Fibroblast of mammary gland (primary cell): ENCODE results near the gene RSRC2.

ENCODE experiments used
- DNase-seq: peaks from one replicate; pipeline ENCODE4 v3.0.0-alpha.2; 2010; ENCODE audit warnings: low read depth
- H3K4me3 ChIP-seq: 2 replicates; pipeline ENCODE4 v1.5.1; 2011; ENCODE audit warnings: low read depth, mild to moderate bottlenecking, low read length, moderate library complexity; ENCODE audit not compliant: control insufficient read depth
- TF ChIP-seq, protein P1 (sequence below): conservative IDR thresholded peaks from 2 replicates; pipeline ENCODE4 v1.5.1; 2011; ENCODE audit warnings: low read depth, low read length, inconsistent platforms; ENCODE audit not compliant: control insufficient read depth, insufficient read depth

The RSRC2 gene

DNA sequence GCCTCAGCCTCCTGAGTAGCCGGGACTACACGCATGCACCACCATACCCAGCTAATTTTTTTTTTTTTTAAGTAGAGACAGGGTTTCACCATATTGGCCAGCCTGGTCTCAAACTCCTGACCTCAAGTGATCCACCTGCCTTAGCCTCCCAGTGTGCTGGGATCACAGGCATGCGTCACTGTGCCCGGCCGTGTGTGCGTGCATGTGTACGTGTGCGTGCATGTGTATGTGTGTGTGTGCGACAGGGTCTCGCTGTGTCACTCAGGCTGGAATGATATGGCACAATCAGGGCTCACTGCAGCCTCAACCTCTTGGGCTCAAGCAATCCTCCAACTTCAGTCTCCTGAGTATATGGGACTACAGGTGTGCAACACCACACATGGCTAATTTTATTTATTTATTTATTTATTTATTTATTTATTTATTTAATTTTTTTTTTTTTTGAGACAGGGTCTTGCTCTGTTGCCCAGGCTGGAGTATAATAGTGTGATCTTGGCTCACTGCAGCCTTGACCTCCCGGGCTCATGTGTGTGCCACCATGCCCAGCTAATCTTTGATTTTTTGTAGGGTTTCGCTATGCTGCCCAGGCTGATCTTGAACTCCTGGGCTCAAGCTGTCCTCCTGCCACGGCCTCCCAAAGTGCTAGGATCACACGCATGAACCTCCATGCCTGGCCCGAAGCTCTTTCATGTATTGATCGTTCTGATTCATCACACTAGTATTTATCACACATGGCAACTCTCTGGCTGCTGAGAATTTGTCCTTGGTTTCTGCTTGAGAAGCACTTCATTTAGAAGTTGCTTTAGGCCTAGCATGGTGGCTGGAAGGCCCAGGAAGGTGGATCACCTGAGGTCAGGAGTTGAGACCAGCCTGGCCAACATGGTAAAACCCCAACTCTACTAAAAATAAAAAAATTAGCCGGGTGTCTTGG is 68.4 kb downstream of the RSRC2 start:
- TF ChIP-seq, protein P1, sequence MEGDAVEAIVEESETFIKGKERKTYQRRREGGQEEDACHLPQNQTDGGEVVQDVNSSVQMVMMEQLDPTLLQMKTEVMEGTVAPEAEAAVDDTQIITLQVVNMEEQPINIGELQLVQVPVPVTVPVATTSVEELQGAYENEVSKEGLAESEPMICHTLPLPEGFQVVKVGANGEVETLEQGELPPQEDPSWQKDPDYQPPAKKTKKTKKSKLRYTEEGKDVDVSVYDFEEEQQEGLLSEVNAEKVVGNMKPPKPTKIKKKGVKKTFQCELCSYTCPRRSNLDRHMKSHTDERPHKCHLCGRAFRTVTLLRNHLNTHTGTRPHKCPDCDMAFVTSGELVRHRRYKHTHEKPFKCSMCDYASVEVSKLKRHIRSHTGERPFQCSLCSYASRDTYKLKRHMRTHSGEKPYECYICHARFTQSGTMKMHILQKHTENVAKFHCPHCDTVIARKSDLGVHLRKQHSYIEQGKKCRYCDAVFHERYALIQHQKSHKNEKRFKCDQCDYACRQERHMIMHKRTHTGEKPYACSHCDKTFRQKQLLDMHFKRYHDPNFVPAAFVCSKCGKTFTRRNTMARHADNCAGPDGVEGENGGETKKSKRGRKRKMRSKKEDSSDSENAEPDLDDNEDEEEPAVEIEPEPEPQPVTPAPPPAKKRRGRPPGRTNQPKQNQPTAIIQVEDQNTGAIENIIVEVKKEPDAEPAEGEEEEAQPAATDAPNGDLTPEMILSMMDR = no peak
- no peak overlapping the region for H3K4me3 ChIP-seq
- DNase-seq = no peak

DNA sequence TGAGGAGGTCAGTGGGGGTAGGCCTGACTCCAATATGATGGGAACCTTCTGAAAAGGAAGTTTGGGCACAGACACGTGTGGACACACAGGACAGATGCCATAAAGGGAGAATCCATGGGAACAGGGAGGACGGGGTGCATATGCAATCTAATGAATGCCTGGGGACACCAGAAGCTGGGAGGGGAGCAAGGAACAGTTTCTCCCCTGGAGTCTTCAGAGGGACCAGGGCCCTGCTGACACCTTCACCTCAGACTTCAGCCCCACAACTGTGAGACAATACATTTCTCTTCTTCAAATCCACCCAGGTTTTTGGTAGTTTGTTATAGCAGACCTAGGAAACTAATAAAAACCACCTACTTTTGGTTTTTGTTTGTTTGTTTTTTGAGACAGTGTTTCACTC is 69.1 kb downstream of the RSRC2 start:
- no peak for DNase-seq
- no peak overlapping the region for H3K4me3 ChIP-seq
- TF ChIP-seq, protein P1 = no peak

DNA sequence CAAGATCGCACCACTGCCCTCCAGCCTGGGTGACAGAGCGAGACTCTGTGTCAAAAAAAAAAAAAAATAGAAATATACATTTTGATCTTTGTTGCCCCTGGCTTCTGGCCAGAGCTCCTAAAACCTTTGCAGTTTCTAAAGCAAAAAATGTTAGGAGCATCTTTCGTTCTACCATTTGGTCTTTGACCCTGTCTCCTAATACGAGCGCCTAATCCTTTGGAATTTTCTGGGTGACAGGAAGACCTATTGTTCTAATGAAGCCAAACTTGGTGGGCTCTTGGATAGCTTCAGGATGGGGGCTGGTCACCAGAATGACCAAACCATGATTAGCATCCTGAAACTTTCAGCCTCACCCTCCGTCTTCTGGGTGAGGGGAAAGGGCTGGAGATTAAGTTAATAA is 72.0 kb downstream of the RSRC2 start:
- H3K4me3 ChIP-seq = no peak overlapping the region
- TF ChIP-seq, protein P1 = no peak
- no peak for DNase-seq

DNA sequence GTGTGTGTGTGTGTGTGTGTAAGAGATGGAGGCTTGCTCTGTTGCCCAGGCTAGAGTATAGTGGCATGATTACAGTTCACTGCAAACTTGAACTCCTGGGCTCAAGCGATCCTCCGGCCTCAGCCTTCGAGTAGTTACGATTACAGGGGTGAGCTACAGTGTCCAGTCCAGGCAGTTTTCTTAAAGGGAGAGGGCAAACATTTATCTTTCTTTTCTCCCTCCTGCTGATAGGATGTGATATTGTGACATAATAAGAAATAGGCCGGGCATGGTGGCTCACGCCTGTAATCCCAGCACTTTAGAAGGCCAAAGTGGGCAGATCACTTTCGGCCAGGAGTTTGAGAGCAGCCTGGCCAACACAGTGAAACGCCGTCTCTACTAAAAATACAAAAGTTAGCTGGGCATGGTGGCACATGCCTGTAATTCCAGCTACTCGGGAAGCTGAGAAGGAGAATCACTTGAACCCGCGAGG is 72.5 kb downstream of the RSRC2 start:
- H3K4me3 ChIP-seq = no peak overlapping the region
- DNase-seq = no peak
- TF ChIP-seq, protein P1 = no peak
